Panc1 (cell line): ENCODE measurements around the gene LPAR3. TPM values are rescaled to one million over a fixed set of nuclear protein-coding genes. Genes with fewer than 3 reads are reported as not detected.

Experiments
- ATAC-seq: fragments of 200-7000 bp; cut with Tn5 transposase; 2 replicates; pipeline ENCODE4 v1.9.1; 2020; ENCODE audit warnings: mild to moderate bottlenecking, moderate library complexity
- BruUV-seq: library from RNA; stranded (reverse); fragments of 400-500 nt; replicated peaks from 2 replicates; lab custom pipeline; 2021; lab: Mats Ljungman, UMichigan
- CTCF ChIA-PET: fragments of 300-600 bp; sonication (Branson Sonifier 250); formaldehyde crosslinking; loops from one replicate; lab custom pipeline; 2022; ENCODE audit warnings: antibody characterized with exemption; lab: Charles Lee
- POLR2A ChIA-PET: fragments of 300-600 bp; sonication (Branson Sonifier 250); formaldehyde crosslinking; loops from one replicate; lab custom pipeline; 2022; ENCODE audit warnings: antibody characterized with exemption; lab: Charles Lee
- DNase-seq: peaks from one replicate; pipeline ENCODE4 v3.0.0-alpha.2; 2010; ENCODE audit warnings: low read depth, low spot score
- H3K27ac ChIP-seq: 2 replicates; pipeline ENCODE4 v1.5.1; 2011; ENCODE audit warnings: mild to moderate bottlenecking, low read length, inconsistent platforms
- H3K27me3 ChIP-seq: fragments of 200-500 bp; sonication (Bioruptor generic); 2 replicates; pipeline ENCODE4 v1.6.0; 2014; ENCODE audit warnings: low read length, inconsistent platforms; ENCODE audit not compliant: control insufficient read depth, insufficient read depth
- H3K36me3 ChIP-seq: fragments of 200-500 bp; sonication (Bioruptor generic); 2 replicates; pipeline ENCODE4 v1.5.1; 2014; ENCODE audit warnings: inconsistent platforms, mild to moderate bottlenecking, low read length, moderate library complexity; ENCODE audit not compliant: control insufficient read depth, insufficient read depth
- H3K4me1 ChIP-seq: 2 replicates; pipeline ENCODE4 v1.5.1; 2011; ENCODE audit warnings: inconsistent platforms, mild to moderate bottlenecking, low read length, moderate library complexity; ENCODE audit not compliant: control insufficient read depth, insufficient read depth
- H3K4me3 ChIP-seq, 2 experiments: 2 replicates each; pipeline ENCODE4 v1.5.1; 2011 to 2012; ENCODE audit warnings: low read depth in 2 of 2, low read length in 2 of 2, mild to moderate bottlenecking in 2 of 2, inconsistent platforms in 1 of 2, moderate library complexity in 1 of 2
- H3K9me3 ChIP-seq: fragments of 200-500 bp; sonication (Bioruptor generic); 2 replicates; pipeline ENCODE4 v1.5.1; 2014; ENCODE audit warnings: low read depth, mild to moderate bottlenecking, inconsistent platforms, low read length, moderate library complexity; ENCODE audit not compliant: control insufficient read depth, insufficient read depth
- CTCF ChIP-seq: fragments of 450-650 bp; IDR thresholded peaks from 2 replicates; pipeline ENCODE4 v1.5.1; 2017; ENCODE audit warnings: mild to moderate bottlenecking
- POLR2AphosphoS5 ChIP-seq: IDR thresholded peaks from 2 replicates; pipeline ENCODE4 v1.6.1; 2012; ENCODE audit warnings: mild to moderate bottlenecking, low read depth, low read length, moderate library complexity
- SIN3A ChIP-seq: IDR thresholded peaks from 2 replicates; pipeline ENCODE4 v1.6.1; 2012; ENCODE audit warnings: low read depth, mild to moderate bottlenecking, low read length, moderate library complexity, borderline replicate concordance; ENCODE audit not compliant: insufficient read depth
- TCF7L2 ChIP-seq: IDR thresholded peaks from 2 replicates; pipeline ENCODE4 v1.6.1; 2011; ENCODE audit warnings: mild to moderate bottlenecking, low read depth, low read length, inconsistent platforms
- in situ Hi-C: cut with HindIII; loops from 2 replicates; pipeline ENCODE4 v1.10.0; 2016; ENCODE audit warnings: low sequenced_read_pairs, low pct_unique_long_range_greater_than_20kb
- intact Hi-C: fragments of 100-400 bp; cut with micrococcal nuclease; formaldehyde crosslinking; loops from one replicate; pipeline ENCODE4 v1.10.0; 2022; ENCODE audit not compliant: unreplicated experiment
- total RNA-seq: library from RNA; stranded (reverse); gene quantifications from one replicate; pipeline ENCODE4 v1.2.1, GENCODE V29; 2021; ENCODE audit not compliant: unreplicated experiment
- TF ChIP-seq, protein P1 (sequence below), 2 experiments: IDR thresholded peaks; 2 replicates each; pipeline ENCODE4 v1.6.1; 2011 to 2012; ENCODE audit warnings: low read depth in 2 of 2, control low read depth in 1 of 2, low read length in 1 of 2, mild to moderate bottlenecking in 1 of 2, moderate library complexity in 1 of 2; ENCODE audit not compliant: insufficient read depth in 1 of 2

Gene LPAR3
- total RNA-seq, 1 experiment from 2014 or later: 6.3 TPM

DNA sequence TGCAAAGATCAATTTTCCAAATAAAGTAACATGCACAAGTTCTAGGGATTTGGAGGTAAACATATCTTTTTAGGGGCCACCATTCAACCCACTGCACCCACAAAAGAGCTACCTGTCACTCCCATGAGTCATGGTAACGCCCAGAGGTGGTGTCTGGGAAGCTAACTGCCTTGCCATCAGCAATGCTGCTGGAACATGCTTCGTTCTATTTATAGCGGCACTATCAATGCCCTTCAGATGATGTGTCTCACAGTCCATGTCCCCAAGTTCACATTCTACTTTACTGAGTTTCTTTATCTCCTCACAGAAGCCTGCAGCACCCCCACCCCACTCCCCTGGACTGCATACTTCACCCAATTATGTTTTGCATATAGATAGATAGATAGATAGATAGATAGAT, 95.4 kb downstream of the LPAR3 start:
- H3K9me3 ChIP-seq: peaks cover 2% of the 10 kb centered on the region; the same call in 1 of the 2 replicates
- no peak for DNase-seq
- CTCF ChIA-PET: no interaction called here
- H3K4me3 ChIP-seq: no peak overlapping the region
- no TSS peak for BruUV-seq
- intact Hi-C loops: no loop called here
- no peak for TF ChIP-seq TCF7L2
- TF ChIP-seq CTCF: no peak
- no peak for TF ChIP-seq SIN3A
- TF ChIP-seq POLR2AphosphoS5: no peak
- TF ChIP-seq, protein P1, sequence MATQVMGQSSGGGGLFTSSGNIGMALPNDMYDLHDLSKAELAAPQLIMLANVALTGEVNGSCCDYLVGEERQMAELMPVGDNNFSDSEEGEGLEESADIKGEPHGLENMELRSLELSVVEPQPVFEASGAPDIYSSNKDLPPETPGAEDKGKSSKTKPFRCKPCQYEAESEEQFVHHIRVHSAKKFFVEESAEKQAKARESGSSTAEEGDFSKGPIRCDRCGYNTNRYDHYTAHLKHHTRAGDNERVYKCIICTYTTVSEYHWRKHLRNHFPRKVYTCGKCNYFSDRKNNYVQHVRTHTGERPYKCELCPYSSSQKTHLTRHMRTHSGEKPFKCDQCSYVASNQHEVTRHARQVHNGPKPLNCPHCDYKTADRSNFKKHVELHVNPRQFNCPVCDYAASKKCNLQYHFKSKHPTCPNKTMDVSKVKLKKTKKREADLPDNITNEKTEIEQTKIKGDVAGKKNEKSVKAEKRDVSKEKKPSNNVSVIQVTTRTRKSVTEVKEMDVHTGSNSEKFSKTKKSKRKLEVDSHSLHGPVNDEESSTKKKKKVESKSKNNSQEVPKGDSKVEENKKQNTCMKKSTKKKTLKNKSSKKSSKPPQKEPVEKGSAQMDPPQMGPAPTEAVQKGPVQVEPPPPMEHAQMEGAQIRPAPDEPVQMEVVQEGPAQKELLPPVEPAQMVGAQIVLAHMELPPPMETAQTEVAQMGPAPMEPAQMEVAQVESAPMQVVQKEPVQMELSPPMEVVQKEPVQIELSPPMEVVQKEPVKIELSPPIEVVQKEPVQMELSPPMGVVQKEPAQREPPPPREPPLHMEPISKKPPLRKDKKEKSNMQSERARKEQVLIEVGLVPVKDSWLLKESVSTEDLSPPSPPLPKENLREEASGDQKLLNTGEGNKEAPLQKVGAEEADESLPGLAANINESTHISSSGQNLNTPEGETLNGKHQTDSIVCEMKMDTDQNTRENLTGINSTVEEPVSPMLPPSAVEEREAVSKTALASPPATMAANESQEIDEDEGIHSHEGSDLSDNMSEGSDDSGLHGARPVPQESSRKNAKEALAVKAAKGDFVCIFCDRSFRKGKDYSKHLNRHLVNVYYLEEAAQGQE (IDR thresholded peaks at IDR 0.05; ENCODE audit: insufficient read depth in 1 of 2, low read depth in 2 of 2, low read length in 1 of 2): no peak
- no peak for ATAC-seq
- H3K27me3 ChIP-seq: peaks cover 11% of the 10 kb centered on the region
- in situ Hi-C loops: no loop called here
- H3K4me1 ChIP-seq: no peaks in the 10 kb centered on the region
- no peak overlapping the region for H3K27ac ChIP-seq
- H3K36me3 ChIP-seq: no peaks in the 10 kb centered on the region
- POLR2A ChIA-PET: no interaction called here

GRCh38 chr1:84795966-84796600, 96.9 kb downstream of the LPAR3 start:
- peaks cover 8% of the 10 kb centered on the region; the same call in 1 of the 2 replicates for H3K9me3 ChIP-seq
- H3K36me3 ChIP-seq: no peaks in the 10 kb centered on the region
- ATAC-seq (no peak), DNase-seq (no peak)
- no peak for TF ChIP-seq SIN3A
- no peak for TF ChIP-seq CTCF
- TF ChIP-seq POLR2AphosphoS5: no peak
- TF ChIP-seq, protein P1 (IDR thresholded peaks at IDR 0.05; ENCODE audit: insufficient read depth in 1 of 2, low read depth in 2 of 2, low read length in 1 of 2): no peak
- no peak for TF ChIP-seq TCF7L2
- in situ Hi-C loops (no loop called here), intact Hi-C loops (no loop called here)
- no TSS peak for BruUV-seq
- CTCF ChIA-PET: interaction anchor here (1.5 kb wide), 1 partner anchor 14 kb away, joined by 6 read pairs; no protein-coding TSS in a partner anchor
- H3K27me3 ChIP-seq: peaks cover 11% of the 10 kb centered on the region
- POLR2A ChIA-PET: no interaction called here
- H3K27ac ChIP-seq: no peak overlapping the region
- H3K4me1 ChIP-seq: no peaks in the 10 kb centered on the region
- no peak overlapping the region for H3K4me3 ChIP-seq
